ENCODE results near the gene KATNAL2.

DNA sequence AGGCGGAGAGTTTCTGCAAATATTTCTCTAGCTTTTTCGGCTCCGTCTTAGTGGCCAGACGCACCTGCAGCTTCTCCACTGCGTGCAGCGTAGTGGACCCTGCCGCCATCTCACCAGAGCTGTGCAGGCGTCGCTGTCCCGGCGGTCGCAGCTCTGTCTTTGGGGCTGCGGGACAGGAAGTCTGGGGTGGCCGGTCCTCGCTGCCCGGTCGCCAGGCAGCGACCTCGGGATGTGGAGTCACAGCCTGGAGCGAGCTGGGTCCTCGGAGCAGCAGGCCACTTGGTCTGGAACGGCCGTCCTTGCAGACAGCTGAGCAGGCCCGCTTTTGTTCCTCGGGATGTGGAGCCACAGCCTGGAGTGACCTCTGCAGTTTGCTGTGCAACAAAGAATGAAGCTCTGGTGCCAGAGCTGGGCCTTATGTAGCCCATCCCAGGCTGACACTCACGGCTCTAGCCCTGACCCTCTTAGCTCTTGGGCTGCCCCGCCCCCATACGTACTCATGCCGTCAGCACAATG, 117.8 kb downstream of the KATNAL2 start, which contains the start of gene ELOA2:
- TF ChIP-seq PAX5 (IDR thresholded peaks at IDR 0.05; ENCODE audit: insufficient read depth, low read length, severe bottlenecking) (no peak), POLR2A (IDR thresholded peaks at IDR 0.05; ENCODE audit: low read depth, low read length) (no peak)
